ENCODE data around the gene BMPR2. TPM values are rescaled to one million over a fixed set of nuclear protein-coding genes. Genes with fewer than 3 reads are reported as not detected.

BMPR2 gene
- total and polyA plus RNA-seq, 4 donors: 4.3 to 16.2 (median 7.7) TPM

- Histone ChIP-seq H3K27ac (ENCODE audit: low read depth in 1 of 2, low read length in 2 of 2) (no peak overlapping the region), H3K36me3 (ENCODE audit: control insufficient read depth in 4 of 4, insufficient read depth in 3 of 4, low read depth in 1 of 4, low read length in 3 of 4) (no peaks in the 10 kb centered on the region), H3K27me3 (ENCODE audit: control insufficient read depth in 4 of 4, insufficient read depth in 4 of 4, low read length in 3 of 4) (no peaks in the 10 kb centered on the region), H3K9me3 (ENCODE audit: control insufficient read depth in 4 of 4, low read length in 3 of 4) (no peaks in the 10 kb centered on the region), H3K4me1 (ENCODE audit: control insufficient read depth in 4 of 4, insufficient read depth in 4 of 4, low read length in 3 of 4) (no peaks in the 10 kb centered on the region), H3K9ac (ENCODE audit: low read depth in 1 of 2, low read length in 2 of 2) (no peak overlapping the region), H3K4me3 (ENCODE audit: low read depth in 1 of 3, low read length in 3 of 3) (no peak overlapping the region)
- DNase-seq (ENCODE audit: low spot score): no peak
- TF ChIP-seq RAD21 (IDR thresholded peaks at IDR 0.05): no peak
- TF ChIP-seq HNF4G (IDR thresholded peaks at IDR 0.05): no peak
- WGBS: 99% methylated on average over 3 of the region's 3 CpGs
Measured at GRCh38 chr2:202488671-202489070, 112.5 kb downstream of the BMPR2 start.

GRCh38 chr2:202490479-202490878 lies 114.4 kb downstream of the BMPR2 start:
- no peak for DNase-seq (ENCODE audit: low spot score)
- Histone ChIP-seq H3K36me3 (ENCODE audit: control insufficient read depth in 4 of 4, insufficient read depth in 3 of 4, low read depth in 1 of 4, low read length in 3 of 4) (peaks cover 0 to 2% (median 0%) of the 10 kb centered on the region in 4 donors), H3K27me3 (ENCODE audit: control insufficient read depth in 4 of 4, insufficient read depth in 4 of 4, low read length in 3 of 4) (no peaks in the 10 kb centered on the region), H3K9me3 (ENCODE audit: control insufficient read depth in 4 of 4, low read length in 3 of 4) (no peaks in the 10 kb centered on the region), H3K4me1 (ENCODE audit: control insufficient read depth in 4 of 4, insufficient read depth in 4 of 4, low read length in 3 of 4) (no peaks in the 10 kb centered on the region), H3K4me3 (ENCODE audit: low read depth in 1 of 3, low read length in 3 of 3) (no peak overlapping the region), H3K9ac (ENCODE audit: low read depth in 1 of 2, low read length in 2 of 2) (no peak overlapping the region), H3K27ac (ENCODE audit: low read depth in 1 of 2, low read length in 2 of 2) (no peak overlapping the region)
- no peak for TF ChIP-seq REST (IDR thresholded peaks at IDR 0.05)
- TF ChIP-seq HNF4G (IDR thresholded peaks at IDR 0.05): no peak
- no peak for TF ChIP-seq YY1 (IDR thresholded peaks at IDR 0.05)
- no peak for TF ChIP-seq FOXA1 (IDR thresholded peaks at IDR 0.05)
- no peak for TF ChIP-seq RXRA (IDR thresholded peaks at IDR 0.05)
- no peak for TF ChIP-seq GABPA (IDR thresholded peaks at IDR 0.05 in 1 of 2, conservative IDR thresholded peaks at IDR 0.05 in 1 of 2)
- no peak for TF ChIP-seq RAD21 (IDR thresholded peaks at IDR 0.05)
- TF ChIP-seq CTCF (IDR thresholded peaks at IDR 0.05; ENCODE audit: low read depth, low read length, missing input control): no peak
- no peak for TF ChIP-seq TAF1 (conservative IDR thresholded peaks at IDR 0.05)
- no peak for TF ChIP-seq MAX (IDR thresholded peaks at IDR 0.05)
- TF ChIP-seq JUND (IDR thresholded peaks at IDR 0.05): no peak
- TF ChIP-seq SP1 (IDR thresholded peaks at IDR 0.05): no peak
- TF ChIP-seq NR2F2 (IDR thresholded peaks at IDR 0.05): no peak
- TF ChIP-seq ZBTB33 (IDR thresholded peaks at IDR 0.05): no peak
- no peak for TF ChIP-seq HNF4A (conservative IDR thresholded peaks at IDR 0.05)

All from liver (tissue), 9 donors.